ENCODE data around the gene PUDP.

Gene PUDP

DNA sequence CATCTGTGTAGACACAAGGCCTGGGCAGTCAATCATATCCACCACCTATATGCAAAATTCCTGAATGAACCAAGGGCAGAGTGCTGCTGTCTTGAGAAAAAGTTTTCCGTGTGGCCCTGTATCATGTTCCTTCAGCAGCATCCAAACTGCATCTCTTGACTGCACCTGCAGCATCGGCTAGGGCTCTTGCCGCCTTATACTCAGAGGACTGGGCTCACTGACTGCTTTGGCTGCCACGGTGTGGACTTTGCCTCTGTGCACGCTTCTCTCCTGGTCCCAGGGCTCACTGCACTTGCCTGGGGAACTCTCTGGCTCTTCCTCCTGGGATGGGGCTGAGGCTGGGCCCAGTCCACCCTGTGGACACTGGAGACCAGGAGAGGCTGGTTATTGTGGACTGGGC is 39.9 kb downstream of the PUDP start:
- TF ChIP-seq, protein P1, sequence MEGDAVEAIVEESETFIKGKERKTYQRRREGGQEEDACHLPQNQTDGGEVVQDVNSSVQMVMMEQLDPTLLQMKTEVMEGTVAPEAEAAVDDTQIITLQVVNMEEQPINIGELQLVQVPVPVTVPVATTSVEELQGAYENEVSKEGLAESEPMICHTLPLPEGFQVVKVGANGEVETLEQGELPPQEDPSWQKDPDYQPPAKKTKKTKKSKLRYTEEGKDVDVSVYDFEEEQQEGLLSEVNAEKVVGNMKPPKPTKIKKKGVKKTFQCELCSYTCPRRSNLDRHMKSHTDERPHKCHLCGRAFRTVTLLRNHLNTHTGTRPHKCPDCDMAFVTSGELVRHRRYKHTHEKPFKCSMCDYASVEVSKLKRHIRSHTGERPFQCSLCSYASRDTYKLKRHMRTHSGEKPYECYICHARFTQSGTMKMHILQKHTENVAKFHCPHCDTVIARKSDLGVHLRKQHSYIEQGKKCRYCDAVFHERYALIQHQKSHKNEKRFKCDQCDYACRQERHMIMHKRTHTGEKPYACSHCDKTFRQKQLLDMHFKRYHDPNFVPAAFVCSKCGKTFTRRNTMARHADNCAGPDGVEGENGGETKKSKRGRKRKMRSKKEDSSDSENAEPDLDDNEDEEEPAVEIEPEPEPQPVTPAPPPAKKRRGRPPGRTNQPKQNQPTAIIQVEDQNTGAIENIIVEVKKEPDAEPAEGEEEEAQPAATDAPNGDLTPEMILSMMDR (IDR thresholded peaks at IDR 0.05): no peak

- TF ChIP-seq, protein P1 (IDR thresholded peaks at IDR 0.05): no peak
Measured at GRCh38 chrX:7106649-7107048, 41.3 kb downstream of the PUDP start.

GRCh38 chrX:7102119-7102518 is 45.8 kb downstream of the PUDP start:
- TF ChIP-seq, protein P1 (IDR thresholded peaks at IDR 0.05): no peak

DNA sequence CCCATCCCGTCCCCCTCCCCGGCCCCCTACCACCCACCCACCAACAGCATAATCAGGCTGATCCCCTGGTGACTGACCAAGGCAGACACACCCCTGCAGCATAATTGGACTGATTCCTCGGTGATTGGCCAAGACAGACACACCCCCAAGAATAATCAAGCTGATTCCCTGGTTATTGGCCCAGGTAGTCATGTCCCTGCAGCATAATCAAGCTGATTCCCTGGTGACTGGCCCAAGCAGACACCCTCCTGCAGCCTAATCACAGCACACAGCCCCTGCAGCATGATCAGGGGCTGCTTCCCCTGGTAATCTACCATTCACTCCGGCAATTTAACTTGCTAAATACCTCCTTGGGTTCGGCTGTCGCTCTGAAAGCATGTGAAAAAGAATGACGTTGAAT is 47.9 kb downstream of the PUDP start:
- TF ChIP-seq, protein P1 (IDR thresholded peaks at IDR 0.05): no peak

- TF ChIP-seq, protein P1 (IDR thresholded peaks at IDR 0.05): no peak
Measured at GRCh38 chrX:7093305-7093704, 54.6 kb downstream of the PUDP start.

GRCh38 chrX:7092543-7092942 is 55.4 kb downstream of the PUDP start:
- TF ChIP-seq, protein P1 (IDR thresholded peaks at IDR 0.05): no peak

DNA sequence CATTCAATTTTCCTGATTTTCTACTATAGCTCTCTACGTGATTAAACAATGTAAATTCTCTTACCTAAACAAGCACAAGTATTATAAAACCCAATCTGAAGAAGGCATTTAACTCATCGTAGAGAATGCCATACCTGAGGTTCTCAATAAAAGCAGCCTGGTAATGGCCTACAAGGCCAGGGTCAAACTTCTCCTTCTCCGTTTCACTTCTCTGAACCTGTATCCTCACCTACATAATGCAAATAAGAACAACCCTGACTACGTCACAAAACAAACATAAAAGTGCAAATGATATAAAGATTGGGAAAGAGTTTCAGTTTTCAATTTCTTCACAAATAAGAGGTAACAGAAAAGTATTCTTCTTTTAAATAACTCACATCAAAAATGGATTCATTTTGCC is 56.0 kb downstream of the PUDP start:
- TF ChIP-seq, protein P1 (IDR thresholded peaks at IDR 0.05): no peak

GRCh38 chrX:7090641-7091040 is 57.3 kb downstream of the PUDP start:
- TF ChIP-seq, protein P1 (IDR thresholded peaks at IDR 0.05): no peak
